ENCODE measurements around the gene PCDHA9.
"Not testable (repeated sequence)": the region's sequence is repeated elsewhere in the genome, so short reads cannot be mapped to it uniquely, and the experiment has no call there.

DNA sequence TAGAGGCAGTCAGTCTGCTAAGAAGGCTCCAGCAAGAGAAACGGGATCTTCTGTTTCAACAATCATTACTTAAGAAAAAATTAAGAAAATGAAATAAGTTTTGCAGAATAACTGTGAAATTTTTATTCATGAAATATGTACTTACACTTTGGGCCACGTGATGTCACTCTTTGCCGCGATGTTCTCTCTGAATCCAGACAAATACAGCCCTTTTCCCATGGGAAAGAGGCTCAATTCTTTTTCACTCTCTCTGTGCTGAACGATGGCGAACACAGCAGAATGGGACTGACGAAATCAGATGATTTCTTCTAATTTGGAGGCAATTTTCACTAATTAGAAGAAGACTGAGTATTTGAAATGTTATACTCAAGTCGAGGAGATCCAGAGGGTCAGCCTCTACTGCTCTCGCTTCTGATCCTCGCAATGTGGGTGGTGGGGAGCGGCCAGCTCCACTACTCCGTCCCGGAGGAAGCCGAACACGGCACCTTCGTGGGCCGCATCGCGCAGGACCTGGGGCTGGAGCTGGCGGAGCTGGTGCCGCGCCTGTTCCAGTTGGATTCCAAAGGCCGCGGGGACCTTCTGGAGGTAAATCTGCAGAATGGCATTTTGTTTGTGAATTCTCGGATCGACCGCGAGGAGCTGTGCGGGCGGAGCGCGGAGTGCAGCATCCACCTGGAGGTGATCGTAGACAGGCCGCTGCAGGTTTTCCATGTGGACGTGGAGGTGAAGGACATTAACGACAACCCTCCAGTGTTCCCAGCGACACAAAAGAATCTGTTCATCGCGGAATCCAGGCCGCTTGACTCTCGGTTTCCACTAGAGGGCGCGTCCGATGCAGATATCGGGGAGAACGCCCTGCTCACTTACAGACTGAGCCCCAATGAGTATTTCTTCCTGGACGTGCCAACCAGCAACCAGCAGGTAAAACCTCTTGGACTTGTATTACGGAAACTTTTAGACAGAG lies at the start of gene PCDHA9:
- not testable (repeated sequence) for TF ChIP-seq POLR2A, POLR2AphosphoS5 (IDR thresholded peaks at IDR 0.05; ENCODE audit: low read depth, low read length)
